HG03432 (cell line): ENCODE data around the gene MUC5AC.
"Not testable (repeated sequence)": the region's sequence is repeated elsewhere in the genome, so short reads cannot be mapped to it uniquely, and the experiment has no call there.

ENCODE experiments used
- ATAC-seq: cut with Tn5 transposase; IDR thresholded peaks from one replicate; pipeline ENCODE4 v1.9.1; 2021; ENCODE audit warnings: mild to moderate bottlenecking, moderate library complexity; ENCODE audit not compliant: unreplicated experiment

The MUC5AC gene

GRCh38 chr11:1232883-1233321, 75.1 kb downstream of the MUC5AC start:
- no peak for ATAC-seq

- ATAC-seq: no peak
Observed at GRCh38 chr11:1233351-1234053, 75.7 kb downstream of the MUC5AC start.

- no peak for ATAC-seq
Observed at GRCh38 chr11:1234054-1234720, 76.4 kb downstream of the MUC5AC start.

GRCh38 chr11:1234771-1235305, 77.1 kb downstream of the MUC5AC start:
- ATAC-seq: no peak

- no peak for ATAC-seq
Observed at GRCh38 chr11:1235306-1235900, 77.7 kb downstream of the MUC5AC start.

GRCh38 chr11:1235901-1236315, 78.2 kb downstream of the MUC5AC start:
- ATAC-seq: no peak

DNA sequence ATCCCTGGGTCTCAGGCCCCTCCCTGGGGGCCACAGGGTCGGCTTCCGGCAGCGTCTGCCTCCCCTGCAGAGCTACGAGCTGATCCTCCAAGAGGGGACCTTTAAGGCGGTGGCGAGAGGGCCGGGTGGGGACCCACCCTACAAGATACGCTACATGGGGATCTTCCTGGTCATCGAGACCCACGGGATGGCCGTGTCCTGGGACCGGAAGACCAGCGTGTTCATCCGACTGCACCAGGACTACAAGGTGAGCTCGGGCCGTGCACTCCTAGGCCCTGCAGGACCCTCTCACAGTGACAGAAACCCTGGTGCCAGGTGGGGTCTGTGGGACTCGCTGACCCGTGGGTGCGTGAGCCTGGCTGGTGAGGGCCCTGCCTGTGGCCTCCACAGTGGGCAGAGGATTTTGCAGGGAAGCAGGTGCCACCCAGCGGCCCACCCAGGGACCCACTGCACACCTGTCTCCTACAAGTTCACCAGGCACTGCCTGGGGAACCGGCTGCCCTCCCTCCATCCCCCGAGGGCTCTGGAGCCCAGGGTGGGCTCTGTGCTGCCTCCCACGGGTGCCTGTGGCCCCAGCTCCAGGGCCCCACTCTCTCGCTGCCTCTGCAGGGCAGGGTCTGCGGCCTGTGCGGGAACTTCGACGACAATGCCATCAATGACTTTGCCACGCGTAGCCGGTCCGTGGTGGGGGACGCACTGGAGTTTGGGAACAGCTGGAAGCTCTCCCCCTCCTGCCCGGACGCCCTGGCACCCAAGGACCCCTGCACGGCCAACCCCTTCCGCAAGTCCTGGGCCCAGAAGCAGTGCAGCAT, 78.8 kb downstream of the MUC5AC start:
- ATAC-seq: no peak

DNA sequence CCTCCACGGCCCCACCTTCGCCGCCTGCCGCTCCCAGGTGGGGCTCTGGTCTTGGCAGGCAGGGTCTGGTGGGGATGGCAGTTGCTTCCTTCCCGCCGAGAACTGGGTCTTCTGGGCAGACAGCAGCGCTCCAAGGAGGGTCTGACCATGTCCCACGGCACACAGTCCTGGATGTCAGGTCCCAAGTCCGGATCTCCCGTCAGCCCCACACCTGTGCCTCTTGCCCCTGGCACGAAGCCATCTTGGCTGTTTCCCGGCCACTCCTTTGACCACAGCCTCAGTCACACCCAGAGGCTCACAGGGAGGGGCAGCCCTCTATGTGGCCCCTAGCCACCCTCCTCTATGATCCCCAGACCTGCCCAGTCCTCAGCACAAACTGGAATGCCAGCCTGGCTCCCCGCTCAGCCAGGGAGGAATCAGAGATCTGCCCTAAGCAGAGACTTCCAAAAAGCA, 79.4 kb downstream of the MUC5AC start:
- no peak for ATAC-seq

GRCh38 chr11:1237851-1238250, 80.1 kb downstream of the MUC5AC start:
- no peak for ATAC-seq

DNA sequence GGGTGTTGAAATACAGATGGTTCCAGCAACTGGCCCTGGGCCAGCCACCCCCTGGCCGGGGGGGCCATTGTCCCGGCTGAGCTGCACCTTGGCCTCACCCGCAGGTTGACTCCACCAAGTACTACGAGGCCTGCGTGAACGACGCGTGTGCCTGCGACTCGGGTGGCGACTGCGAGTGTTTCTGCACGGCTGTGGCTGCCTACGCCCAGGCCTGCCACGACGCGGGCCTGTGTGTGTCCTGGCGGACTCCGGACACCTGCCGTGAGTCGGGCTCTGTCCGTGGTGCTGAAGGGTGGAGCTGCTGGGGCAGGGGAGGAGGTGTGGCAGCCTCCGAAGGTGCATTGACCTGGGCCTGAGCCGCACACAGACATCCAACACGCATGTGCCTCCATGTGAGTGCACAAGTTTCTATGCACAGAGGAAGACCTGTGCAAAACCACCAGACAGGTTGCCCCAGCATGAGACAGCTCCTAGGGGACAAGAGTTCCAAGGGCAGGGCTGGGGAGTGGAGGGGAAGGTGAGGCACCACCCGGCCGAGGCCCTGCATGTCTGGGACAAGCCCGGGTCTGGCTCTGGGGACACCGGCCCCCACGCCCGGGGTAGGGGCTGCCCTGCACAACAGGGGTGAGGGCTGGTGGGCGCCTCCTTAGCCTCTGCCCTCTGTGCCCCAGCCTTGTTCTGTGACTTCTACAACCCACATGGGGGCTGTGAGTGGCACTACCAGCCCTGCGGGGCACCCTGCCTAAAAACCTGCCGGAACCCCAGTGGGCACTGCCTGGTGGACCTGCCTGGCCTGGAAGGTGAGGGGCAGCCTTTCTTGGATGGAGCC, 81.2 kb downstream of the MUC5AC start:
- no peak for ATAC-seq

DNA sequence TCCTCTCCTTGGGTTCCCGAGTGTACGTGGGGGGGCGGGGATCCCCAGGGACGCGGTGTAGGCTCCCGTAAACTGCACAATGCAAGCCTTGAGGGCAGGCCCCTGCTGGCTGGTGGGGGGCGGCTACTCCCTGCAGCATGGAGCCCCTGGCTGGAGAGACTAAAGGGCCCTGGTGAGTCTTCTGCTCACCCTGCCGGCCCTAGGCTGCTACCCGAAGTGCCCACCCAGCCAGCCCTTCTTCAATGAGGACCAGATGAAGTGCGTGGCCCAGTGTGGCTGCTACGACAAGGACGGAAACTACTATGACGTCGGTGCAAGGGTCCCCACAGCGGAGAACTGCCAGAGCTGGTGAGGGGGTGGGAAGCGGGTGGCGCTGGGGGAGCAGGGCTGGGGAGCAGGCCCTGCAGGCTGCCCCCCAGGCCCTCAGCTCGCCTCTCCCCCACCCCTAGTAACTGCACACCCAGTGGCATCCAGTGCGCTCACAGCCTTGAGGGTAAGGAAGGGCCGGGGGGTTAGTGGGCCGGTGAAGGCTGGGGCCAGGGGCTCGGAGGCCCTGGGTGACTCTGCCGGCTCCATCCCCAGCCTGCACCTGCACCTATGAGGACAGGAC, 81.9 kb downstream of the MUC5AC start:
- no peak for ATAC-seq

DNA sequence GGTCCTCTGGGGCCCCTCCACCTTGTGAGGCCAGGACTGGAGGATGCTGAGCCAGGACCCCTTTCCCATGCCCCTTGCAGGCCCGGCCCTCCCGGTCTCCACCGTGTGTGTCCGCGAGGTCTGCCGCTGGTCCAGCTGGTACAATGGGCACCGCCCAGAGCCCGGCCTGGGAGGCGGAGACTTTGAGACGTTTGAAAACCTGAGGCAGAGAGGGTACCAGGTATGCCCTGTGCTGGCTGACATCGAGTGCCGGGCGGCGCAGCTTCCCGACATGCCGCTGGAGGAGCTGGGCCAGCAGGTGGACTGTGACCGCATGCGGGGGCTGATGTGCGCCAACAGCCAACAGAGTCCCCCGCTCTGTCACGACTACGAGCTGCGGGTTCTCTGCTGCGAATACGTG, 83.0 kb downstream of the MUC5AC start:
- ATAC-seq: no peak

DNA sequence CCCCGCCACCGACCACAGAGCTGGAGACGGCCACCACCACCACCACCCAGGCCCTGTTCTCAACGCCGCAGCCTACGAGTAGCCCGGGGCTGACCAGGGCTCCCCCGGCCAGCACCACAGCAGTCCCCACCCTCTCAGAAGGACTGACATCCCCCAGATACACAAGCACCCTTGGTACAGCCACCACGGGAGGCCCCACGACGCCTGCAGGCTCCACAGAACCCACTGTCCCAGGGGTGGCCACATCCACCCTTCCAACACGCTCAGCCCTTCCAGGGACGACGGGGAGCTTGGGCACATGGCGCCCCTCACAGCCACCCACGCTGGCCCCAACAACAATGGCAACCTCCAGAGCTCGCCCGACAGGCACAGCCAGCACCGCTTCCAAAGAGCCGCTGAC, 84.0 kb downstream of the MUC5AC start:
- ATAC-seq: no peak

DNA sequence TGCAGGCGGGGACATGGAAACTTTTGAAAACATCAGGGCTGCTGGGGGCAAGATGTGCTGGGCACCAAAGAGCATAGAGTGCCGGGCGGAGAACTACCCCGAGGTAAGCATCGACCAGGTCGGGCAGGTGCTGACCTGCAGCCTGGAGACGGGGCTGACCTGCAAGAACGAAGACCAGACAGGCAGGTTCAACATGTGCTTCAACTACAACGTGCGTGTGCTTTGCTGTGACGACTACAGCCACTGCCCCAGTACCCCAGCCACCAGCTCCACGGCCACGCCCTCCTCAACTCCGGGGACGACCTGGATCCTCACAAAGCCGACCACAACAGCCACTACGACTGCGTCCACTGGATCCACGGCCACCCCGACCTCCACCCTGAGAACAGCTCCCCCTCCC, 84.5 kb downstream of the MUC5AC start:
- ATAC-seq: no peak

DNA sequence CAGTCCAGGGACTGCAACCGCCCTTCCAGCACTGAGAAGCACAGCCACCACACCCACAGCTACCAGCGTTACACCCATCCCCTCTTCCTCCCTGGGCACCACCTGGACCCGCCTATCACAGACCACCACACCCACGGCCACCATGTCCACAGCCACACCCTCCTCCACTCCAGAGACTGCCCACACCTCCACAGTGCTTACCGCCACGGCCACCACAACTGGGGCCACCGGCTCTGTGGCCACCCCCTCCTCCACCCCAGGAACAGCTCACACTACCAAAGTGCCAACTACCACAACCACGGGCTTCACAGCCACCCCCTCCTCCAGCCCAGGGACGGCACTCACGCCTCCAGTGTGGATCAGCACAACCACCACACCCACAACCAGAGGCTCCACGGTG, 85.0 kb downstream of the MUC5AC start:
- ATAC-seq: not testable (repeated sequence)

- ATAC-seq: not testable (repeated sequence)
Observed at GRCh38 chr11:1243521-1243920, 85.8 kb downstream of the MUC5AC start.

DNA sequence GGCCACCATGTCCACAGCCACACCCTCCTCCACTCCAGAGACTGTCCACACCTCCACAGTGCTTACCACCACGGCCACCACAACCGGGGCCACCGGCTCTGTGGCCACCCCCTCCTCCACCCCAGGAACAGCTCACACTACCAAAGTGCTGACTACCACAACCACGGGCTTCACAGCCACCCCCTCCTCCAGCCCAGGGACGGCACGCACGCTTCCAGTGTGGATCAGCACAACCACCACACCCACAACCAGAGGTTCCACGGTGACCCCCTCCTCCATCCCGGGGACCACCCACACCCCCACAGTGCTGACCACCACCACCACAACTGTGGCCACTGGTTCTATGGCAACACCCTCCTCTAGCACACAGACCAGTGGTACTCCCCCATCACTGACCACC, 86.8 kb downstream of the MUC5AC start:
- ATAC-seq: not testable (repeated sequence)

DNA sequence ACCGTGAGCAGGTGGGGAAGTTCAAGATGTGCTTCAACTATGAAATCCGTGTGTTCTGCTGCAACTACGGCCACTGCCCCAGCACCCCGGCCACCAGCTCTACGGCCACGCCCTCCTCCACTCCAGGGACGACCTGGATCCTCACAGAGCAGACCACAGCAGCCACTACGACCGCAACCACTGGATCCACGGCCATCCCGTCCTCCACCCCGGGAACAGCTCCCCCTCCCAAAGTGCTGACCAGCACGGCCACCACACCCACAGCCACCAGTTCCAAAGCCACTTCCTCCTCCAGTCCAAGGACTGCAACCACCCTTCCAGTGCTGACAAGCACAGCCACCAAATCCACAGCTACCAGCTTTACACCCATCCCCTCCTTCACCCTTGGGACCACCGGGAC, 88.0 kb downstream of the MUC5AC start:
- not testable (repeated sequence) for ATAC-seq

DNA sequence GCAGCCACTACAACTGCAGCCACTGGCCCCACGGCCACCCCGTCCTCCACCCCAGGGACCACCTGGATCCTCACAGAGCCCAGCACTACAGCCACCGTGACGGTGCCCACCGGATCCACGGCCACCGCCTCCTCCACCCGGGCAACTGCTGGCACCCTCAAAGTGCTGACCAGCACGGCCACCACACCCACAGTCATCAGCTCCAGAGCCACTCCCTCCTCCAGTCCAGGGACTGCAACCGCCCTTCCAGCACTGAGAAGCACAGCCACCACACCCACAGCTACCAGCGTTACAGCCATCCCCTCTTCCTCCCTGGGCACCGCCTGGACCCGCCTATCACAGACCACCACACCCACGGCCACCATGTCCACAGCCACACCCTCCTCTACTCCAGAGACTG, 88.5 kb downstream of the MUC5AC start:
- not testable (repeated sequence) for ATAC-seq

DNA sequence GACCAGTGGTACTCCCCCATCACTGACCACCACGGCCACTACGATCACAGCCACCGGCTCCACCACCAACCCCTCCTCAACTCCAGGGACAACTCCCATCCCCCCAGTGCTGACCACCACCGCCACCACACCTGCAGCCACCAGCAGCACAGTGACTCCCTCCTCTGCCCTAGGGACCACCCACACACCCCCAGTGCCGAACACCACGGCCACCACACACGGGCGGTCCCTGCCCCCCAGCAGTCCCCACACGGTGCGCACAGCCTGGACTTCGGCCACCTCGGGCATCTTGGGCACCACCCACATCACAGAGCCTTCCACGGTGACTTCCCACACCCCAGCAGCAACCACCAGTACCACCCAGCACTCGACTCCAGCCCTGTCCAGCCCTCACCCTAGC, 89.3 kb downstream of the MUC5AC start:
- not testable (repeated sequence) for ATAC-seq
